ENCODE results near the gene PNPLA1.
"Not testable (repeated sequence)": the region's sequence is repeated elsewhere in the genome, so short reads cannot be mapped to it uniquely, and the experiment has no call there.

DNA sequence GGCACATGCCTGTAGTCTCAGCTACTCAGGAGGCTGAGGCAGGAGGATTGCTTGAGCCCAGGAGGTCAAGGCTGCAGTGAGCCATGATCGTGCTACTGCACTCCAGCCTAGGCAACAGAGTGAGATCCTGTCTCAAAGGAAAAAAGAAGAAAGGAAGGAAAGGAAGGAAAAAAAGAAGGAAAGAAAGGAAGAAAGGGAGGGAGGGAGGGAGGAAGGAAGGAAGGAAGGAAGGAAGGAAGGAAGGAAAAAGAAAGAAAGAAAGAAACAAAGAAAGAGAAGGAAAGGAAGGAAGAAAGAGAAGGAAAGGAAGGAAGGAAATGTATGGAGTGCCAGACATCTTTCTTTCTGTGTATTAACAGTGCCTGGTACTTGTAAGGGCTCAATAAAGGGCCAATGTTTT is 68.4 kb downstream of the PNPLA1 start:
- TF ChIP-seq, protein P1, sequence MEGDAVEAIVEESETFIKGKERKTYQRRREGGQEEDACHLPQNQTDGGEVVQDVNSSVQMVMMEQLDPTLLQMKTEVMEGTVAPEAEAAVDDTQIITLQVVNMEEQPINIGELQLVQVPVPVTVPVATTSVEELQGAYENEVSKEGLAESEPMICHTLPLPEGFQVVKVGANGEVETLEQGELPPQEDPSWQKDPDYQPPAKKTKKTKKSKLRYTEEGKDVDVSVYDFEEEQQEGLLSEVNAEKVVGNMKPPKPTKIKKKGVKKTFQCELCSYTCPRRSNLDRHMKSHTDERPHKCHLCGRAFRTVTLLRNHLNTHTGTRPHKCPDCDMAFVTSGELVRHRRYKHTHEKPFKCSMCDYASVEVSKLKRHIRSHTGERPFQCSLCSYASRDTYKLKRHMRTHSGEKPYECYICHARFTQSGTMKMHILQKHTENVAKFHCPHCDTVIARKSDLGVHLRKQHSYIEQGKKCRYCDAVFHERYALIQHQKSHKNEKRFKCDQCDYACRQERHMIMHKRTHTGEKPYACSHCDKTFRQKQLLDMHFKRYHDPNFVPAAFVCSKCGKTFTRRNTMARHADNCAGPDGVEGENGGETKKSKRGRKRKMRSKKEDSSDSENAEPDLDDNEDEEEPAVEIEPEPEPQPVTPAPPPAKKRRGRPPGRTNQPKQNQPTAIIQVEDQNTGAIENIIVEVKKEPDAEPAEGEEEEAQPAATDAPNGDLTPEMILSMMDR (IDR thresholded peaks at IDR 0.05), result not testable (repeated sequence)
- not testable (repeated sequence) for TF ChIP-seq ZFX (IDR thresholded peaks at IDR 0.05; ENCODE audit: borderline replicate concordance)

Measured in 22Rv1 (cell line).